Kidney epithelial cell (primary cell): Measurements from ENCODE around the gene INTS3. TPM values are rescaled to one million over a fixed set of nuclear protein-coding genes. Genes with fewer than 3 reads are reported as not detected.

ENCODE experiments used
- DNase-seq: peaks from one replicate; pipeline ENCODE4 v3.0.0-alpha.2; 2010; ENCODE audit warnings: low read depth
- H3K27me3 ChIP-seq: 2 replicates; pipeline ENCODE4 v1.6.0; 2011; ENCODE audit warnings: low read length; ENCODE audit not compliant: control insufficient read depth, insufficient read depth
- H3K36me3 ChIP-seq: 2 replicates; pipeline ENCODE4 v1.5.1; 2011; ENCODE audit warnings: low read length; ENCODE audit not compliant: control insufficient read depth, insufficient read depth
- H3K4me3 ChIP-seq: 2 replicates; pipeline ENCODE4 v1.5.1; 2011; ENCODE audit warnings: low read depth, mild to moderate bottlenecking, control low read depth, low read length
- CTCF ChIP-seq: IDR thresholded peaks from 2 replicates; pipeline ENCODE4 v1.5.1; 2011; ENCODE audit warnings: mild to moderate bottlenecking, moderate library complexity, low read length, control low read depth, inconsistent platforms; ENCODE audit not compliant: insufficient read depth, poor library complexity, severe bottlenecking
- total RNA-seq: library from RNA; depleted of rRNA; stranded (reverse); fragments of >200 nt; gene quantifications from 2 replicates; pipeline ENCODE4 v1.2.3, GENCODE V29; 2015

Gene INTS3
- 33.8 and 36.4 TPM in 2 replicates for total RNA-seq

- no peak for TF ChIP-seq CTCF
- H3K27me3 ChIP-seq: no peaks in the 10 kb centered on the region
- H3K36me3 ChIP-seq: no peaks in the 10 kb centered on the region
- peak; percentile 99 for DNase-seq
- peak within 1 kb of the TSS; percentile 78 for H3K4me3 ChIP-seq
These were observed at the start of gene INTS3 for GRCh38 chr1:153727463-153728304. TSS of gene INTS3 (plus strand) at chr1:153728050. CDS start at chr1:153728635, 585 bp downstream.

GRCh38 chr1:153678519-153679336, 49.1 kb upstream of the INTS3 start, which contains the start of gene NPR1:
TSS of gene NPR1 (plus strand) at chr1:153678688. CDS start at chr1:153679109, 421 bp downstream.
- TF ChIP-seq CTCF: no peak

GRCh38 chr1:153679337-153680119, 48.3 kb upstream of the INTS3 start:
- TF ChIP-seq CTCF: peak; percentile 13
- H3K4me3 ChIP-seq: peak overlapping the region; percentile 52
- DNase-seq: no peak
- H3K36me3 ChIP-seq: no peaks in the 10 kb centered on the region
- H3K27me3 ChIP-seq: peaks cover 32% of the 10 kb centered on the region

More at GRCh38 chr1:153678519-153679336, 49.1 kb upstream of the INTS3 start, which contains the start of gene NPR1:
- peaks cover 32% of the 10 kb centered on the region for H3K27me3 ChIP-seq
- no peak for DNase-seq
- H3K4me3 ChIP-seq: peak within 1 kb of the TSS; percentile 52
- no peaks in the 10 kb centered on the region for H3K36me3 ChIP-seq

GRCh38 chr1:153680120-153680403, 47.8 kb upstream of the INTS3 start:
- DNase-seq: no peak
- H3K27me3 ChIP-seq: peaks cover 32% of the 10 kb centered on the region
- H3K4me3 ChIP-seq: peak overlapping the region; percentile 52
- no peaks in the 10 kb centered on the region for H3K36me3 ChIP-seq
- TF ChIP-seq CTCF: no peak

GRCh38 chr1:153682730-153683129, 45.1 kb upstream of the INTS3 start:
- peaks cover 32% of the 10 kb centered on the region for H3K27me3 ChIP-seq
- H3K4me3 ChIP-seq: no peak overlapping the region
- TF ChIP-seq CTCF: no peak
- no peak for DNase-seq
- no peaks in the 10 kb centered on the region for H3K36me3 ChIP-seq
